Testis (tissue), 3 donors: ENCODE results near the gene CARF. TPM values are rescaled to one million over a fixed set of nuclear protein-coding genes. Genes with fewer than 3 reads are reported as not detected.

Experiments
- DNase-seq: peaks from one replicate; pipeline ENCODE4 v3.0.0-alpha.2; 2019
- H3K27ac ChIP-seq, 2 donors: fragments of 200-600 bp; sonication (generic); one replicate each; pipeline ENCODE4 v1.5.1; 2019
- H3K27me3 ChIP-seq: fragments of 200-600 bp; sonication (generic); one replicate; pipeline ENCODE4 v1.5.1; 2019
- H3K36me3 ChIP-seq: fragments of 200-600 bp; sonication (generic); one replicate; pipeline ENCODE4 v1.5.1; 2017; ENCODE audit warnings: low read depth; ENCODE audit errors: missing control alignments
- H3K4me1 ChIP-seq: fragments of 200-600 bp; sonication (generic); one replicate; pipeline ENCODE4 v1.5.1; 2019
- H3K4me3 ChIP-seq, 2 donors: fragments of 200-600 bp; sonication (generic); one replicate each; pipeline ENCODE4 v1.5.1; 2017 to 2019
- H3K9me3 ChIP-seq: fragments of 200-600 bp; sonication (generic); one replicate; pipeline ENCODE4 v1.5.1; 2017
- CTCF ChIP-seq, 3 experiments: fragments of 450-650 bp in 2 of 3; fragments of 200-600 bp in 1 of 3; sonication (generic) in 1 of 3; IDR thresholded peaks; one replicate each; pipeline ENCODE4 v1.5.1; 2016 to 2019; ENCODE audit warnings: antibody characterized with exemption in 3 of 3, mild to moderate bottlenecking in 2 of 3, moderate library complexity in 1 of 3
- POLR2A ChIP-seq: fragments of 450-650 bp; IDR thresholded peaks from one replicate; pipeline ENCODE4 v1.6.1; 2017; ENCODE audit warnings: antibody characterized with exemption, mild to moderate bottlenecking, moderate library complexity
- WGBS, 2 donors: methylation state at CpG; one replicate each; pipeline ENCODE4 v1.1.5; 2018; 5-methylcytosine and 5-hydroxymethylcytosine counted together
- intact Hi-C: fragments of 100-400 bp; cut with DNase I; formaldehyde crosslinking; loops from one replicate; pipeline ENCODE4 v1.15.1; 2023; ENCODE audit warnings: low total_unique reads
- polyA plus RNA-seq: library from polyadenylated mRNA; stranded (reverse); fragments of 350-450 nt; fragmentation: Illumina TruSeq; extraction: RNeasy Lipid Tissue Mini Kit (QIAGEN cat#74804); gene quantifications from one replicate; pipeline ENCODE4 v1.2.3, GENCODE V29; 2014; ENCODE audit warnings: low read depth, low replicate concordance; ENCODE audit not compliant: insufficient read depth
- total RNA-seq, 2 donors: library from RNA; depleted of rRNA; stranded (reverse); fragments of >200 nt; gene quantifications; one replicate each; pipeline ENCODE4 v1.2.3, GENCODE V29; 2016

Gene CARF
- total and polyA plus RNA-seq, 3 donors from 2014 or later, result 24.2 to 43.8 (median 37.9) TPM

- Histone ChIP-seq H3K4me1 (no peaks in the 10 kb centered on the region), H3K27me3 (no peaks in the 10 kb centered on the region), H3K27ac (no peak overlapping the region), H3K36me3 (no peaks in the 10 kb centered on the region), H3K4me3 (no peak overlapping the region), H3K9me3 (no peaks in the 10 kb centered on the region)
- intact Hi-C loops, result no loop called here
- 91 to 99% methylated on average over 3 of the region's 3 CpGs for WGBS, 2 donors
- TF ChIP-seq POLR2A, result no peak
- no peak for TF ChIP-seq CTCF (IDR thresholded peaks at IDR 0.05)
- DNase-seq, result no peak
Observed at GRCh38 chr2:203002054-203002821, 90.2 kb downstream of the CARF start.

- H3K9me3 ChIP-seq, result no peaks in the 10 kb centered on the region
- DNase-seq, result no peak
- intact Hi-C loops, result no loop called here
- 91 to 93% methylated on average over 8 of the region's 8 CpGs for WGBS, 2 donors
- no peaks in the 10 kb centered on the region for H3K36me3 ChIP-seq
- H3K27ac ChIP-seq, result no peak overlapping the region
- no peak overlapping the region for H3K4me3 ChIP-seq
- H3K4me1 ChIP-seq, result no peaks in the 10 kb centered on the region
- no peaks in the 10 kb centered on the region for H3K27me3 ChIP-seq
- TF ChIP-seq POLR2A, result no peak
- TF ChIP-seq CTCF (IDR thresholded peaks at IDR 0.05), result no peak
Observed at GRCh38 chr2:203003716-203004115, 91.6 kb downstream of the CARF start.

GRCh38 chr2:203014456-203015199 lies 102.6 kb downstream of the CARF start, which contains the start of gene NBEAL1:
TSS of gene NBEAL1 (plus strand) at chr2:203014875. CDS start at chr2:203016385, 1,510 bp downstream.
- no peaks in the 10 kb centered on the region for H3K27me3 ChIP-seq
- peak within 1 kb of the TSS; percentile 94 to 98 for H3K27ac ChIP-seq
- no peaks in the 10 kb centered on the region for H3K9me3 ChIP-seq
- H3K36me3 ChIP-seq, result no peaks in the 10 kb centered on the region
- TF ChIP-seq POLR2A, result peak; percentile 81
- peak in 1 of 3 experiments; percentile 10 for TF ChIP-seq CTCF (IDR thresholded peaks at IDR 0.05)
- 0% methylated on average over 45 to 58 of the region's 59 CpGs for WGBS, 2 donors
- H3K4me1 ChIP-seq, result peaks cover 14% of the 10 kb centered on the region
- peak within 1 kb of the TSS; percentile 85 to 91 for H3K4me3 ChIP-seq
- intact Hi-C loops, result no loop called here
- peak; percentile 98 for DNase-seq

GRCh38 chr2:203016716-203017115 lies 104.6 kb downstream of the CARF start:
- H3K4me1 ChIP-seq, result peaks cover 16% of the 10 kb centered on the region
- no peaks in the 10 kb centered on the region for H3K9me3 ChIP-seq
- intact Hi-C loops, result no loop called here
- DNase-seq, result no peak
- H3K27ac ChIP-seq, result peak overlapping the region; percentile 2 to 3
- 62 to 67% methylated on average over 3 of the region's 3 CpGs for WGBS, 2 donors
- H3K27me3 ChIP-seq, result no peaks in the 10 kb centered on the region
- H3K4me3 ChIP-seq, result no peak overlapping the region
- no peaks in the 10 kb centered on the region for H3K36me3 ChIP-seq
- no peak for TF ChIP-seq CTCF (IDR thresholded peaks at IDR 0.05)
- no peak for TF ChIP-seq POLR2A
